Sigmoid colon (tissue), 7 donors: Measurements from ENCODE around the gene DCAF7. TPM values are rescaled to one million over a fixed set of nuclear protein-coding genes. Genes with fewer than 3 reads are reported as not detected.

Experiments used
- DNase-seq: peaks from one replicate; pipeline ENCODE4 v3.0.0-alpha.2; 2019
- H3K27ac ChIP-seq, 4 donors: fragments of 200-600 bp; sonication (generic); one replicate each; pipeline ENCODE4 v1.5.1; 2016 to 2019; ENCODE audit warnings: mild to moderate bottlenecking in 1 of 4
- H3K27me3 ChIP-seq, 3 donors: fragments of 200-600 bp; sonication (generic); one replicate each; pipeline ENCODE4 v1.5.1; 2019; ENCODE audit warnings: mild to moderate bottlenecking in 1 of 3
- H3K36me3 ChIP-seq, 4 donors: fragments of 200-600 bp; sonication (generic); one replicate each; pipeline ENCODE4 v1.5.1; 2016 to 2019
- H3K4me1 ChIP-seq, 4 donors: fragments of 200-600 bp; sonication (generic); one replicate each; pipeline ENCODE4 v1.5.1; 2017 to 2019
- H3K4me3 ChIP-seq, 4 donors: fragments of 200-600 bp; sonication (generic); one replicate each; pipeline ENCODE4 v1.5.1; 2017 to 2019; ENCODE audit warnings: mild to moderate bottlenecking in 2 of 4, moderate library complexity in 1 of 4
- H3K9me3 ChIP-seq, 4 donors: fragments of 200-600 bp in 3 of 4; sonication (generic) in 3 of 4; one replicate each; pipeline versions ENCODE4 v1.5.1 to v1.6.1; 2013 to 2019
- CTCF ChIP-seq, 4 experiments: fragments of 450-650 bp in 3 of 4; fragments of 200-600 bp in 1 of 4; IDR thresholded peaks; one replicate each; pipeline ENCODE4 v1.5.1; 2016 to 2019; ENCODE audit warnings: antibody characterized with exemption in 4 of 4, mild to moderate bottlenecking in 3 of 4, moderate library complexity in 2 of 4
- EP300 ChIP-seq, 4 donors: sonication (generic); formaldehyde crosslinking; IDR thresholded peaks; one replicate each; pipeline ENCODE4 v1.6.1; 2017; ENCODE audit warnings: antibody characterized with exemption in 4 of 4
- POLR2A ChIP-seq, 2 donors: fragments of 450-650 bp; IDR thresholded peaks; one replicate each; pipeline ENCODE4 v1.6.1; 2016; ENCODE audit warnings: antibody characterized with exemption in 2 of 2, mild to moderate bottlenecking in 2 of 2, moderate library complexity in 2 of 2
- POLR2AphosphoS5 ChIP-seq, 4 donors: sonication (generic); formaldehyde crosslinking; IDR thresholded peaks; one replicate each; pipeline ENCODE4 v1.6.1; 2017; ENCODE audit warnings: antibody characterized with exemption in 4 of 4
- WGBS, 2 donors: extraction: QIAGEN DNeasy Blood & Tissue Kit; methylation state at CpG; one replicate each; pipeline ENCODE4 v1.1.7; 2013; 5-methylcytosine and 5-hydroxymethylcytosine counted together
- intact Hi-C: fragments of 100-400 bp; cut with DNase I; formaldehyde crosslinking; loops from one replicate; pipeline ENCODE4 v1.15.1; 2023
- polyA plus RNA-seq, 3 donors: library from polyadenylated mRNA; stranded (reverse); fragments of 200-250 nt; gene quantifications; one replicate each; pipeline ENCODE4 v1.2.3, GENCODE V29; 2013
- total RNA-seq, 4 donors: library from RNA; depleted of rRNA; stranded (reverse); fragments of >200 nt; gene quantifications; one replicate each; pipeline ENCODE4 v1.1.0, GENCODE V29; 2016
- donor health status: healthy with polysubstance abuse.
- donor health status: Bipolar disorder and iron deficiency.
- donor health status: healthy.

Gene DCAF7
- total and polyA plus RNA-seq, 7 donors: 14.4 to 34.6 (median 23.1) TPM

- no peaks in the 10 kb centered on the region for H3K9me3 ChIP-seq
- TF ChIP-seq POLR2AphosphoS5 (IDR thresholded peaks at IDR 0.05) (no peak), POLR2A (IDR thresholded peaks at IDR 0.05) (no peak), EP300 (IDR thresholded peaks at IDR 0.05) (no peak), CTCF (IDR thresholded peaks at IDR 0.05) (no peak)
- no peak overlapping the region for H3K4me3 ChIP-seq
- intact Hi-C loops: no loop called here
- H3K27me3 ChIP-seq: no peaks in the 10 kb centered on the region
- WGBS, 2 donors: 88 to 92% methylated on average over 1 of the region's 1 CpG
- H3K27ac ChIP-seq: no peak overlapping the region
- H3K4me1 ChIP-seq: peaks cover 0 to 66% (median 59%) of the 10 kb centered on the region in 4 donors
- H3K36me3 ChIP-seq: peaks cover 0 to 29% (median under 1%) of the 10 kb centered on the region in 4 donors
- DNase-seq: no peak
Observed at GRCh38 chr17:63629627-63630026, 79.3 kb downstream of the DCAF7 start.

- peaks cover 0 to 37% (median 6%) of the 10 kb centered on the region in 4 donors for H3K36me3 ChIP-seq
- 88 to 93% methylated on average over 3 of the region's 3 CpGs for WGBS, 2 donors
- DNase-seq: no peak
- no peaks in the 10 kb centered on the region for H3K27me3 ChIP-seq
- no peaks in the 10 kb centered on the region for H3K9me3 ChIP-seq
- H3K4me1 ChIP-seq: peaks cover 0 to 66% (median 59%) of the 10 kb centered on the region in 4 donors
- H3K27ac ChIP-seq: no peak overlapping the region
- no peak overlapping the region for H3K4me3 ChIP-seq
- TF ChIP-seq POLR2A (IDR thresholded peaks at IDR 0.05) (no peak), EP300 (IDR thresholded peaks at IDR 0.05) (no peak), CTCF (IDR thresholded peaks at IDR 0.05) (no peak), POLR2AphosphoS5 (IDR thresholded peaks at IDR 0.05) (no peak)
- intact Hi-C loops: no loop called here
Observed at GRCh38 chr17:63631062-63631461, 80.8 kb downstream of the DCAF7 start.

GRCh38 chr17:63631626-63632025, 81.3 kb downstream of the DCAF7 start:
- Histone ChIP-seq H3K36me3 (peaks cover 4 to 42% (median 10%) of the 10 kb centered on the region in 4 donors), H3K4me1 (peaks cover 0 to 66% (median 59%) of the 10 kb centered on the region in 4 donors)

GRCh38 chr17:63633742-63634141, 83.5 kb downstream of the DCAF7 start:
- peak overlapping the region in 3 of 4 donors; percentile 55 to 59 (median 56) for H3K27ac ChIP-seq
- no peak for TF ChIP-seq POLR2A (IDR thresholded peaks at IDR 0.05)
- no peak for TF ChIP-seq EP300 (IDR thresholded peaks at IDR 0.05)
- no peak for TF ChIP-seq POLR2AphosphoS5 (IDR thresholded peaks at IDR 0.05)
- no peaks in the 10 kb centered on the region for H3K27me3 ChIP-seq
- H3K4me1 ChIP-seq: peaks cover 0 to 76% (median 60%) of the 10 kb centered on the region in 4 donors
- no peak for DNase-seq
- intact Hi-C loops: no loop called here
- no peak overlapping the region for H3K4me3 ChIP-seq
- no peaks in the 10 kb centered on the region for H3K9me3 ChIP-seq
- peaks cover 4 to 57% (median 11%) of the 10 kb centered on the region in 4 donors for H3K36me3 ChIP-seq

More at GRCh38 chr17:63631626-63632025, 81.3 kb downstream of the DCAF7 start:
- intact Hi-C loops: no loop called here
- DNase-seq: no peak
- Histone ChIP-seq H3K27me3 (no peaks in the 10 kb centered on the region), H3K4me3 (no peak overlapping the region), H3K27ac (no peak overlapping the region), H3K9me3 (no peaks in the 10 kb centered on the region)
- TF ChIP-seq POLR2AphosphoS5 (IDR thresholded peaks at IDR 0.05) (no peak), EP300 (IDR thresholded peaks at IDR 0.05) (no peak), POLR2A (IDR thresholded peaks at IDR 0.05) (no peak), CTCF (IDR thresholded peaks at IDR 0.05) (no peak)
- WGBS, 2 donors: 68 to 78% methylated on average over 1 of the region's 1 CpG

DNA sequence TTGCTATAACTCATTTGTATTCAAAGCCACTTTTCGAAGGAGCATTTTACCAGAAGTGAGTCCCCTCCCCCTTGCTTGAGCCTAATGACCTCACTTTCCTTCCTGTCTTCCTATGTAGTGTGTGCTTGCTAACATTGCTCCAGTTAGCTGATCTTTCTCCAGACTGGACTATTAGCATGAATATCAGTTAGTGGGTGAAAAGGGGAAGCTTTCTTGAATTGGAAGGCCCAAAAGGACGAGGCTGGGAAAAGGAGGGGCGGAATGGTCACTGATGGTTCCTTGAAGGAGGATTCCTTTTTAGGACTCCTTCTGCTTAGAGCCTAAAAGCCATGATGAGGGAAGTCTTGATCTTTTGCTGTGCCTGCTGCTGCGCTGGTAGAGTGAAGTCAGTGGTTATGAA, 83.9 kb downstream of the DCAF7 start:
- Histone ChIP-seq H3K27ac (peak overlapping the region in 3 of 4 donors; percentile 55 to 59 (median 56)), H3K4me3 (no peak overlapping the region), H3K36me3 (peaks cover 4 to 55% (median 11%) of the 10 kb centered on the region in 4 donors), H3K9me3 (no peaks in the 10 kb centered on the region), H3K27me3 (no peaks in the 10 kb centered on the region), H3K4me1 (peaks cover 0 to 79% (median 64%) of the 10 kb centered on the region in 4 donors)
- no peak for DNase-seq
- TF ChIP-seq EP300 (IDR thresholded peaks at IDR 0.05) (no peak), POLR2A (IDR thresholded peaks at IDR 0.05) (no peak), POLR2AphosphoS5 (IDR thresholded peaks at IDR 0.05) (no peak), CTCF (IDR thresholded peaks at IDR 0.05) (no peak)
- WGBS, 2 donors: 69 to 91% methylated on average over 4 of the region's 4 CpGs
- intact Hi-C loops: no loop called here
